ENCODE data around the gene SOD2. TPM values are rescaled to one million over a fixed set of nuclear protein-coding genes. Genes with fewer than 3 reads are reported as not detected.

SOD2 gene
- total RNA-seq, 1 experiment from 2014 or later, result 80.5 TPM

DNA sequence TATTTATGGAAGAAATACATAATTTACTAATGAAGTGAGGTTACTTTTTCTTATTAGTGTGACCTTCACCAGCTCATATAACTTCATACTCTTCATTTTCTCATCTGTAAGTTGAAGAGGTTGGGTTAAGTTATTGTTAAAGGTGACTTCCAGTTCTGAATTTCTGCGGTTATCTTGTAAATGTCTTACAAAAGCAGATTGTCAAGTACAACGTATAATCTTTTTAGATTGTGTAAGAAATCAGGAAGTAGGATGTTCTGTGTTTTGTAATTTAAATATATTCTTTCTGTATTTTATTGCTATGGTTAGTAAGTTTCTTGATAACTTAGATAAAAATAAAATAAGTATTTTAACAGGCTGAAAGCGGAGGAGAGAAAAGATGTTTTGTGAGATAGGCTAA is 46.3 kb upstream of the SOD2 start:
- H3K4me2 ChIP-seq (ENCODE audit: insufficient read depth, insufficient read length, low read length), result no peak overlapping the region
- Mint-ChIP-seq H3K27ac (no peak overlapping the region), H3K4me1 (no peaks in the 10 kb centered on the region), H3K4me3 (no peak overlapping the region), H3K36me3 (ENCODE audit: insufficient read depth in 1 of 3, low read depth in 3 of 3) (peaks cover 28 to 63% (median 57%) of the 10 kb centered on the region in 3 experiments; a peak in 6 of 7 replicates), H3K9me3 (no peaks in the 10 kb centered on the region), H3K27me3 (ENCODE audit: low read depth) (no peaks in the 10 kb centered on the region)
- no peak overlapping the region for H3K27ac ChIP-seq (ENCODE audit: insufficient read length, low read depth, low read length)
- no peak overlapping the region for H4K8ac ChIP-seq (replicated peaks; ENCODE audit: insufficient read length, low read depth, low read length)
- no CpG with 5 or more reads among the region's 3 CpGs for WGBS (ENCODE audit: extremely low coverage, insufficient read length, low lambda C conversion rate)
- TF ChIP-seq CTCF (conservative IDR thresholded peaks at IDR 0.05), result no peak
- no peak overlapping the region for H2BK12ac ChIP-seq (ENCODE audit: insufficient read length, low read depth, low read length)
- no peak overlapping the region for H3K9ac ChIP-seq (ENCODE audit: extremely low read depth, insufficient read length, low read length)
- no peaks in the 10 kb centered on the region for H3K9me3 ChIP-seq (ENCODE audit: control insufficient read depth, low read depth, low read length)
- DNase-seq, result no peak
- H3K4me1 ChIP-seq (ENCODE audit: insufficient read depth, low read length), result no peaks in the 10 kb centered on the region
- H2BK5ac ChIP-seq (ENCODE audit: insufficient read length, low read length), result no peak overlapping the region
- H4K91ac ChIP-seq (ENCODE audit: insufficient read length, low read depth, low read length), result no peak overlapping the region
- H3K18ac ChIP-seq (ENCODE audit: insufficient read length, low read depth, low read length), result no peak overlapping the region
- no peak overlapping the region for H3K23ac ChIP-seq (ENCODE audit: insufficient read length, low read depth, low read length)
- H2BK20ac ChIP-seq (ENCODE audit: low read depth, low read length, poor library complexity, severe bottlenecking), result no peak overlapping the region
- no peak overlapping the region for H3K56ac ChIP-seq (ENCODE audit: insufficient read length, low read depth, low read length)
- H2BK120ac ChIP-seq (ENCODE audit: low read depth, low read length, poor library complexity, severe bottlenecking), result no peak overlapping the region
- H3K23me2 ChIP-seq (ENCODE audit: insufficient read length, low read depth, low read length, poor library complexity, severe bottlenecking), result no peaks in the 10 kb centered on the region
- peaks cover 8% of the 10 kb centered on the region for H3K79me1 ChIP-seq (ENCODE audit: insufficient read depth, low read depth, low read length, poor library complexity, severe bottlenecking)
- no peak overlapping the region for H2BK15ac ChIP-seq (ENCODE audit: low read depth, low read length)
- no peak overlapping the region for H4K5ac ChIP-seq (ENCODE audit: insufficient read length, low read depth, low read length)
- no peak overlapping the region for H2AFZ ChIP-seq (ENCODE audit: low read length)
- H3K4ac ChIP-seq (ENCODE audit: low read depth, low read length), result no peak overlapping the region
- no peaks in the 10 kb centered on the region for H3K27me3 ChIP-seq (ENCODE audit: insufficient read depth, low read length)
- no peaks in the 10 kb centered on the region for H4K20me1 ChIP-seq (ENCODE audit: control insufficient read depth, insufficient read depth, insufficient read length)
- no peak overlapping the region for H3K14ac ChIP-seq (ENCODE audit: insufficient read depth, low read length)
- H3K79me2 ChIP-seq (ENCODE audit: insufficient read depth, low read length), result peaks cover 21% of the 10 kb centered on the region; the same call in 1 of the 2 replicates
- no peak overlapping the region for H3T11ph ChIP-seq (ENCODE audit: low read length)
- no peak overlapping the region for H2AK5ac ChIP-seq (ENCODE audit: insufficient read length, low read length)

Data from H9 (cell line).